DOHH2 (cell line): Measurements from ENCODE around the gene GALK2.

Experiments used
- CTCF ChIP-seq: fragments of 200-600 bp; sonication (generic); IDR thresholded peaks from one replicate; pipeline ENCODE4 v1.5.1; 2014; ENCODE audit warnings: antibody characterized with exemption, mild to moderate bottlenecking, low read depth, low read length; ENCODE audit not compliant: poor library complexity, severe bottlenecking
- EZH2phosphoT487 ChIP-seq: fragments of 200-600 bp; sonication (generic); IDR thresholded peaks from 2 replicates; pipeline ENCODE4 v1.6.1; 2017; ENCODE audit warnings: borderline replicate concordance, mild to moderate bottlenecking, antibody characterized with exemption, low read length, moderate library complexity, mixed read lengths

GRCh38 chr15:49314716-49315115, 144.7 kb downstream of the GALK2 start:
- TF ChIP-seq CTCF (no peak), EZH2phosphoT487 (no peak)
